DMS 273 treated with DMSO at 0.1 percent for 48 hours (cell line): ENCODE measurements around the gene SPIN3.
"Not testable (repeated sequence)": the region's sequence is repeated elsewhere in the genome, so short reads cannot be mapped to it uniquely, and the experiment has no call there.

Experiments
- DNase-seq: peaks from one replicate; lab custom pipeline; 2025; lab: John Stamatoyannopoulos, UW

SPIN3 gene

GRCh38 chrX:56995271-56995994 lies at the start of gene SPIN3:
TSS of gene SPIN3 (minus strand) at chrX:56995541. CDS start at chrX:56994947, 594 bp downstream.
- peak; percentile 62 for DNase-seq

GRCh38 chrX:57044245-57044644 lies 48.9 kb upstream of the SPIN3 start:
- no peak for DNase-seq

- not testable (repeated sequence) for DNase-seq
These were observed 41.9 kb upstream of the SPIN3 start for GRCh38 chrX:57037265-57037664.

GRCh38 chrX:56994375-56995270 lies 718 bp downstream of the SPIN3 start:
- DNase-seq: no peak

GRCh38 chrX:56987741-56988140 lies 7.6 kb downstream of the SPIN3 start:
- DNase-seq: no peak

GRCh38 chrX:56986138-56986537 lies 9.2 kb downstream of the SPIN3 start:
- DNase-seq: no peak

GRCh38 chrX:56978172-56978571 lies 17.2 kb downstream of the SPIN3 start:
- peak; percentile 24 for DNase-seq

- DNase-seq: no peak
These were observed 19.7 kb downstream of the SPIN3 start for GRCh38 chrX:56975611-56976010.

GRCh38 chrX:56974408-56974807 lies 20.9 kb downstream of the SPIN3 start:
- no peak for DNase-seq

- no peak for DNase-seq
These were observed 25.8 kb downstream of the SPIN3 start for GRCh38 chrX:56969559-56969958.

GRCh38 chrX:56968980-56969379 lies 26.4 kb downstream of the SPIN3 start:
- DNase-seq: no peak

- no peak for DNase-seq
These were observed 32.0 kb downstream of the SPIN3 start for GRCh38 chrX:56963377-56963776.

GRCh38 chrX:56947699-56948098 lies 47.6 kb downstream of the SPIN3 start:
- no peak for DNase-seq

- DNase-seq: peak; percentile 61
These were observed 49.1 kb downstream of the SPIN3 start for GRCh38 chrX:56946201-56946600.

- DNase-seq: not testable (repeated sequence)
These were observed 50.1 kb downstream of the SPIN3 start for GRCh38 chrX:56945226-56945625.

GRCh38 chrX:56943264-56943663 lies 52.1 kb downstream of the SPIN3 start:
- no peak for DNase-seq
